Activated CD8-positive, alpha-beta T cell treated with anti-CD3 and anti-CD28 coated beads for 36 hours (primary cell): Measurements from ENCODE around the gene TBC1D14. TPM values are rescaled to one million over a fixed set of nuclear protein-coding genes. Genes with fewer than 3 reads are reported as not detected.

Experiments
- ATAC-seq: fragments of 200-7000 bp; cut with Tn5 transposase; one replicate; pipeline ENCODE4 v1.10.0; 2021; ENCODE audit warnings: mild to moderate bottlenecking, moderate library complexity
- CTCF ChIA-PET: fragments of 350-600 bp; sonication (Branson Sonifier 250); formaldehyde crosslinking; loops from one replicate; lab custom pipeline; 2021; ENCODE audit warnings: antibody characterized with exemption; lab: Charles Lee
- POLR2A ChIA-PET: fragments of 350-600 bp; sonication (Branson Sonifier 250); formaldehyde crosslinking; loops from one replicate; lab custom pipeline; 2021; ENCODE audit warnings: antibody characterized with exemption; lab: Charles Lee
- DNase-seq: peaks from one replicate; pipeline ENCODE4 v3.0.0-alpha.2; 2020
- H3K27ac Mint-ChIP-seq: one replicate; pipeline ENCODE4 v1.8.0; 2021; ENCODE audit warnings: mild to moderate bottlenecking, mixed read lengths
- H3K27me3 Mint-ChIP-seq: one replicate; pipeline ENCODE4 v1.8.0; 2021; ENCODE audit warnings: mixed read lengths
- H3K36me3 Mint-ChIP-seq: one replicate; pipeline ENCODE4 v1.8.0; 2021; ENCODE audit warnings: low read depth, mixed read lengths
- H3K4me1 Mint-ChIP-seq: one replicate; pipeline ENCODE4 v1.8.0; 2021; ENCODE audit warnings: low read depth, mixed read lengths
- H3K4me3 Mint-ChIP-seq: one replicate; pipeline ENCODE4 v1.8.0; 2021; ENCODE audit warnings: mild to moderate bottlenecking, moderate library complexity, mixed read lengths
- H3K9me3 Mint-ChIP-seq: one replicate; pipeline ENCODE4 v1.8.0; 2021; ENCODE audit warnings: mixed read lengths
- intact Hi-C: fragments of 100-400 bp; cut with micrococcal nuclease; formaldehyde crosslinking; loops from one replicate; pipeline ENCODE4 v1.10.0; 2022
- total RNA-seq, 2 experiments: library from RNA; stranded (reverse); gene quantifications; one replicate each; pipeline ENCODE4 v1.2.3, GENCODE V29; 2021
- TF ChIP-seq, protein P1 (sequence below): fragments of 200-600 bp; IDR thresholded peaks from one replicate; pipeline ENCODE4 v1.8.0; 2022; ENCODE audit warnings: antibody characterized with exemption, mild to moderate bottlenecking

TBC1D14 gene
- total RNA-seq, 2 experiments from 2014 or later = 34.7 to 36.3 TPM

GRCh38 chr4:7005571-7005970 lies 95.9 kb downstream of the TBC1D14 start:
- Mint-ChIP-seq H3K4me1 (peaks cover 4% of the 10 kb centered on the region), H3K4me3 (no peak overlapping the region), H3K36me3 (peaks cover 37% of the 10 kb centered on the region), H3K9me3 (no peaks in the 10 kb centered on the region), H3K27me3 (no peaks in the 10 kb centered on the region), H3K27ac (no peak overlapping the region)
- ChIA-PET POLR2A (interaction anchor here (1.0 kb wide), 1 partner anchor 14 kb away, joined by 4 read pairs; no protein-coding TSS in a partner anchor), CTCF (no interaction called here)
- TF ChIP-seq, protein P1, sequence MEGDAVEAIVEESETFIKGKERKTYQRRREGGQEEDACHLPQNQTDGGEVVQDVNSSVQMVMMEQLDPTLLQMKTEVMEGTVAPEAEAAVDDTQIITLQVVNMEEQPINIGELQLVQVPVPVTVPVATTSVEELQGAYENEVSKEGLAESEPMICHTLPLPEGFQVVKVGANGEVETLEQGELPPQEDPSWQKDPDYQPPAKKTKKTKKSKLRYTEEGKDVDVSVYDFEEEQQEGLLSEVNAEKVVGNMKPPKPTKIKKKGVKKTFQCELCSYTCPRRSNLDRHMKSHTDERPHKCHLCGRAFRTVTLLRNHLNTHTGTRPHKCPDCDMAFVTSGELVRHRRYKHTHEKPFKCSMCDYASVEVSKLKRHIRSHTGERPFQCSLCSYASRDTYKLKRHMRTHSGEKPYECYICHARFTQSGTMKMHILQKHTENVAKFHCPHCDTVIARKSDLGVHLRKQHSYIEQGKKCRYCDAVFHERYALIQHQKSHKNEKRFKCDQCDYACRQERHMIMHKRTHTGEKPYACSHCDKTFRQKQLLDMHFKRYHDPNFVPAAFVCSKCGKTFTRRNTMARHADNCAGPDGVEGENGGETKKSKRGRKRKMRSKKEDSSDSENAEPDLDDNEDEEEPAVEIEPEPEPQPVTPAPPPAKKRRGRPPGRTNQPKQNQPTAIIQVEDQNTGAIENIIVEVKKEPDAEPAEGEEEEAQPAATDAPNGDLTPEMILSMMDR = no peak
- intact Hi-C loops = no loop called here
- DNase-seq = no peak
- no peak for ATAC-seq

- H3K4me1 Mint-ChIP-seq = peaks cover 4% of the 10 kb centered on the region
- no peak overlapping the region for H3K4me3 Mint-ChIP-seq
- ATAC-seq (no peak), DNase-seq (no peak)
- peaks cover 37% of the 10 kb centered on the region for H3K36me3 Mint-ChIP-seq
- H3K9me3 Mint-ChIP-seq = no peaks in the 10 kb centered on the region
- ChIA-PET CTCF (no interaction called here), POLR2A (interaction anchor here (1.0 kb wide), 1 partner anchor 10 kb away, joined by 4 read pairs; no protein-coding TSS in a partner anchor)
- H3K27ac Mint-ChIP-seq = no peak overlapping the region
- TF ChIP-seq, protein P1 = no peak
- intact Hi-C loops = no loop called here
- no peaks in the 10 kb centered on the region for H3K27me3 Mint-ChIP-seq
These were observed 96.8 kb downstream of the TBC1D14 start for GRCh38 chr4:7006411-7006810.

- H3K4me3 Mint-ChIP-seq = no peak overlapping the region
- ChIA-PET POLR2A (interaction anchor here (1.0 kb wide), 1 partner anchor 9 kb away, joined by 4 read pairs; no protein-coding TSS in a partner anchor), CTCF (interaction anchor here (0.7 to 1.4 kb wide), 4 partner anchors 21 to 42 kb away, joined by 3 to 5 read pairs (median 4); partner anchors contain the start of gene TADA2B)
These were observed 97.7 kb downstream of the TBC1D14 start for GRCh38 chr4:7007142-7007907.

DNA sequence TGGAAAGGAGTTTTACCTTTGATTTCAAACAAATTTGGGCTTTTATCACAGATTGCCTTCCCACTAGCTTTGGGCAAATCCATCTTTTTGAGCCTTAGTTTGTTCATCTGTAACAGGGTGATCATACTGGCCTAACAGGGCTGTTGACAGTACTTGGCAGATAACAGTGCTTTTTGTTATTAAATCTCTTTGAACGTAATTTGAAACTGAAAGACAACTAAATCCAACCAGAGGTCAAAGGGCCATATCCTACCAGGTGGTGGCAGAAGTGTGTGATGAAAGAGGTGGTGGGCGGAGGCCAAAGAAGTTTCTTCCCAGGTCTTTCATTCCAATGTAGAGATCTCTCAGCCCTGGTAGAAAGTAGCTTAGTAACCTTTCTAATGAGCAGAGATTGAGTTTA lies 98.3 kb downstream of the TBC1D14 start:
- Mint-ChIP-seq H3K36me3 (peaks cover 25% of the 10 kb centered on the region), H3K27me3 (no peaks in the 10 kb centered on the region), H3K4me1 (peaks cover 4% of the 10 kb centered on the region), H3K4me3 (no peak overlapping the region), H3K9me3 (no peaks in the 10 kb centered on the region), H3K27ac (no peak overlapping the region)
- TF ChIP-seq, protein P1 = no peak
- CTCF ChIA-PET = interaction anchor here (0.7 to 1.4 kb wide), 4 partner anchors 22 to 43 kb away, joined by 3 to 5 read pairs (median 4); partner anchors contain the start of gene TADA2B
- DNase-seq (no peak), ATAC-seq (no peak)
- POLR2A ChIA-PET = no interaction called here
- intact Hi-C loops = no loop called here

More at GRCh38 chr4:7007142-7007907, 97.7 kb downstream of the TBC1D14 start:
- Mint-ChIP-seq H3K9me3 (no peaks in the 10 kb centered on the region), H3K36me3 (peaks cover 30% of the 10 kb centered on the region), H3K4me1 (peaks cover 4% of the 10 kb centered on the region), H3K27ac (no peak overlapping the region), H3K27me3 (no peaks in the 10 kb centered on the region)
- ATAC-seq (no peak), DNase-seq (no peak)
- TF ChIP-seq, protein P1 = no peak
- intact Hi-C loops = no loop called here

GRCh38 chr4:7009564-7009963 lies 99.9 kb downstream of the TBC1D14 start:
- intact Hi-C loops = no loop called here
- ChIA-PET POLR2A (interaction anchor here (0.7 kb wide), 1 partner anchor 58 kb away, joined by 5 read pairs; no protein-coding TSS in a partner anchor), CTCF (interaction anchor here (1.1 kb wide), 1 partner anchor 110 kb away, joined by 3 read pairs; no protein-coding TSS in a partner anchor)
- no peak for DNase-seq
- Mint-ChIP-seq H3K36me3 (peaks cover 26% of the 10 kb centered on the region), H3K27ac (no peak overlapping the region), H3K4me1 (peaks cover 6% of the 10 kb centered on the region), H3K9me3 (no peaks in the 10 kb centered on the region), H3K4me3 (no peak overlapping the region), H3K27me3 (no peaks in the 10 kb centered on the region)
- ATAC-seq = no peak
- TF ChIP-seq, protein P1 = no peak
